ENCODE results near the gene DSCAML1.

DNA sequence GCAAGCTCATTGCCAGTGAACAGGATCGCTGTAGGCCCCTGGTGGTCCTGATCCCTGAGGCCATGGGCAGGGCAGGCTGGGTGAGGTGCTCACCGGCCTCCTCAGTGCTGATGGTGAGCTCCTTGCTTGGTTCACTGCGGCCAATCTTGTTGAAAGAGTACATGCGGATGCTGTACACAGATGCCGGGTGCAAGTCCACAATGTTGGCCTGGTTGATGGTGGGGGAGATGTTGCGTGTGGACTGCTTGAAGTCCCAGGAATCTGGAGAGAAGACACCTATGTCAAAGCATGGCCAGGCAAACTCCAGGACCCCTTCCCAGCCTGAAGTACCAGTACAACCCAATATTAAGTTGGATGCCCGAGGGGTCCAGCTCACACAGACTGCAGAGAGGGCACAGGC is 325.2 kb downstream of the DSCAML1 start:
- TF ChIP-seq CTCF (IDR thresholded peaks at IDR 0.05; ENCODE audit: low read depth, low read length) (no peak), EZH2phosphoT487 (IDR thresholded peaks at IDR 0.05; ENCODE audit: low read depth) (no peak)
